Central memory CD4-positive, alpha-beta T cell (primary cell): ENCODE measurements around the gene HK3.
A peak's percentile ranks its signal among the peaks of the same experiment; 100 is the strongest.

Experiments used
- DNase-seq: peaks from one replicate; pipeline ENCODE4 v3.0.0; 2022

The HK3 gene

DNA sequence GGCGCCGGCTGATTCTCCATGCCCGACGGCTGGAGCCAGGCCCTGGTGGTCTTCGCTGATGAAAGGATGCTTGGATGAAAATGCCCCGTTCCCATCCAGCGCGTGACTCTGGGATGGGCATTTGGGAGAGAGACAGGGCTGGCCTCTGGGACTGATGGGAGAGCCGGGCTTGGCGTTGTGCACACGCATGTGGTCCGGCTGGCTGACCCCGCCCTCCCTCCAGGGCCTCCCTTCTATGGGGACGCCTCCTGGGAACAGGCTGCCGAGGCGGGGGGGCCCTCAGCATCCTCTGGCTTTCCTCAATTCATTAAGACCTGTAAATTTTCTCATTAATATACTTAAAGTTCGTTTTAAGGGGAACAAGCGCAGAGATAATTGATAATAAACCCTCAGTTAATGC is 52.0 kb downstream of the HK3 start:
- DNase-seq, result no peak

DNA sequence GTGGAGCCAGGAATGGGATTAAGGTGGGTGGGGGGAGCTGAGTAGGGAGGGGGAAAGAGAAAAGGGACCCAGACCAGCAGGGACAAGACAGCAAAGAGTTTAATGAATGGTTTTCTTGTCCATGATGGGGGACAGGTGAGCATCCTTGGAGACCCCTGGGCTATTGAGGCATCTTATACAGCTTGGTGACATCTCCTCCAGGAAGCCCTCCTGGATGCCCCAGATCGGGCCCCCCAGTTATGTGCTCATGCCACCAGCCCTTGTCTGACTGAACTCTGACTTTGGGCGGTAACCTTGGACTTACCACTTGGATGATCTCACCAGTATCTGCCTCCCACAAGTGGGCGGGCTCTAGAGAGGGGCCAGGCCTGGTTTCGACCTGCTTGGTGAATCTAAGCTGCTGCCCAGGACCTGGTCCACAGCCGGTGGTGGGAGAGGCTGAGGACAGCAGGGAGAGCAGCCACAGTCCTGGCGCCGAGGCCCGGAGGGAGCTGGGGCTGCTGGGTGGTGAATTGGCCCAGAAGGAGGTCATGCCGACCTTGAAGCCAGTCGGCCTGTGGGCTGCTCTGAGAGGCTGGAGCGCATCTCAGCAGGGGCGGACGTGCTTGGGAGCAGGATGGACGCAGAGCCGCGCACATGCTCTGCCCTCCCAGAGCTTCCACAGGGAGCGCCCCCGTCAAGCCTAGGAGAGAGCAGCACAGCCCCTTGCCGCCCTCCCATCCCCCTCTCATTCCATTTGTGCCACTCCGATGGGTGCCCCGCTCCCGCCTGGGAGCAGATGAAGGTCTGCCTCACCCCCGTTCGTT is 52.6 kb downstream of the HK3 start:
- no peak for DNase-seq

- DNase-seq, result no peak
Observed at GRCh38 chr5:176845392-176845713, 53.8 kb downstream of the HK3 start.

DNA sequence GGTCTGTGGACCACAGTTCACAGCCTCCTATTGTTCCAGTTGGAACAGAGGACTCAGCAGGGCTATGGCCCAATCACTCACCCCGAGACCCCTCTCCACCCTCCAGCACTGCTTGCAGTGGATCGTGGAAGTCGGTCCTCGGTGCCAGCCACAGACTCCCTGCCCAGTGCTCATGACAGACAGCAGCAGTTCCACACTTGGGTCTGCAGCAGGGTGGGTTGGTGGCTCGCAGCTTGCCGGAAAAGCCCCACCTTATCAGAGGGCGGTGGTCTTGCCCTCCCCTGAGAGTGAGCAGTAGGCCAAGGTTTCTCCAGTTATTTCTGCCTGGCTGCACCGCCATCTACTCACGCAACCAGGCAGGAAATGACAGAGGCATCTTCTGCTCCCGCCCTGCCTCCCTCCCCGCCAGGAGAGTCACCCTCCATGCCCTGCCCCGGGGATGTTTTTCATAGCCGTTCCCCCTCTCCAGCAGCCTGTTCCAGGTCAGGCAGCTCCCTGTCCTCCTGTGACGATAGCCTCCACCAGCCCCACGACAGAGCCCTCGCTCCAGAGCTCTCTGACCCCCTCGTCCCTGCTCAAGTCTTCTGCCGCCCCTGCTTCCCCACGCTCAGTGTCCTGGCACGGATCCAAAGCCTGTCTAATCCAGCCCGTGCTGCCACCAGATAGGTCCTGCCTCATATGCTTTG is 54.3 kb downstream of the HK3 start:
- no peak for DNase-seq

DNA sequence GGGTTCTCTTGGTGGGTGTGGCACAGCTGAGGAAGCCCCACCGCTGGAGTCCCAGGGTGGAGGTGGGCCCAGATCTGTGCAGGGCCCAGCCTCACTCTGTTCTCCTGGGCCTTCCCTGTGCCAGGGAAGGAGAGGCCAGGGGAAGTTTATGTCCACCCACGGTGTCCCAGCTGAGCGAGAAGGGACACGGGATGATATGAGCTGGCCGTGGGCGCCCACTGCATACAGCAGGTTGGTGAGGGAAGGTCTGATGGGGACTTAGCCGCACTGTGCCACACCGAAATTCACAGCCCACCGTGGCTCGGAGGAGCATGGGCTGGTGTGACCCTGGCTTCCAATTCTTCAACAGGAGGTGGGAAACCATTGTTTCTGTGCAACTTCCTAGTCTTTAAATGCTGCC is 54.9 kb downstream of the HK3 start:
- no peak for DNase-seq

- DNase-seq, result no peak
Observed at GRCh38 chr5:176843673-176844072, 55.5 kb downstream of the HK3 start.

DNA sequence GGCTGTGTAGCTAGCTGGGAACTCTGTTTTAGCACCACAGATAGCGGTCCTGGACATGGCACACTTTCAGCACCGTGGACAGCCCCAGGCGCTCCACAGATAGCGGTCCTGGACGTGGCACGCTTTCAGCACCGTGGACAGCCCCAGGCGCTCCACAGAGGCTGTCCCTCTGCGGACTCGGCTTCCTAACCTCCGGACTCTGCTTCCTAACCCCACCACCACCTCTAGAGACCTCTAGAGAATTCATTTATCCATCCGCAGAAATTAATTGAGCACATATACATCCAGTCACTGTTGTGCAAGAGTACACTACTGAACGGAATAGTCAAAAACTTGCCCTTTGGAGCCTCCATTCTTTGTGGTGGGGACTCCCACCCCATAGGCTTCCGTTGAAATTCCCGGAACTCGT is 61.4 kb downstream of the HK3 start:
- peak; percentile 54 for DNase-seq

DNA sequence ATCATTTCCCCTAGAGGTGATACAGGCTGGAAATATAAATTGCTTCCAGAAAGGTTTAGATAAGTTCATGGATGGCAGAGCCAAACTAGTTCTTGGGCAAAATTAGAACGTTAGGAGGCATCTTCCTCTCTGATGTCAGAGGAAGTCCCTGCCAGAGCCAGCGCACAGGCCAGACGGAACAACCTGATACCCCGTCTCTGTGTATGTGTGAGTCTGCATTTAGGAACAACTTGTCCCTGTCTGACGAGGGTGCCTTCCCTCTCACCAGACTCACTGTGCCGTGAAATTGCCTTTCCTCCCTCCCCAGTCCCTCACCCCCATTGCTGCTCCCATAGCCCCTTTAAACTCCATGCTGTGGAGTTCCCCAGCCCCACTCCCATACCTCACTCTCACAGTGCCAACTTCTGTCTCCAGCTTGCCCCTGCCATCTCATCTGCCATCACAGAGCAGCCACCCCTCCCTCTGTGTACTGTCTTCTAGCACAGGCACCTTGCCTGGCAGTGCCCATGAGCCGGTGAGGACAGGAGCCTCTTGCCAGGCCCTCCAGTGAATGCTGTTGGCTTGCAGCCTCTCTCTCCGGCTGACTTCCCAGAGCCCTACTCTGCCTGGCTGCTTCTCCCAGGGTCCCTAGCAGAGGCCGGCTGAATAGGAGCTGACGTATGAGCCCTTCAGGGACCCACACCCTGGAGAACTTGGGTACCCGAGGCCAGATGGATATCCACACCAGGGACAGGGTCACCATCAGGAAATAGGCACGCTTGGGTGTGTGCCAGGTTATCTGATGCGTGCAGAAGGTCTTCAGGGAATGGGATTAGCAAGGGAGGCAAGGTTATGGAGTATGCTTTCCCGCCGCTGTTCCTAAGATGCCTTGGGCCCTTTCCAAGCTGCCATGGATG is 62.1 kb downstream of the HK3 start:
- no peak for DNase-seq

DNA sequence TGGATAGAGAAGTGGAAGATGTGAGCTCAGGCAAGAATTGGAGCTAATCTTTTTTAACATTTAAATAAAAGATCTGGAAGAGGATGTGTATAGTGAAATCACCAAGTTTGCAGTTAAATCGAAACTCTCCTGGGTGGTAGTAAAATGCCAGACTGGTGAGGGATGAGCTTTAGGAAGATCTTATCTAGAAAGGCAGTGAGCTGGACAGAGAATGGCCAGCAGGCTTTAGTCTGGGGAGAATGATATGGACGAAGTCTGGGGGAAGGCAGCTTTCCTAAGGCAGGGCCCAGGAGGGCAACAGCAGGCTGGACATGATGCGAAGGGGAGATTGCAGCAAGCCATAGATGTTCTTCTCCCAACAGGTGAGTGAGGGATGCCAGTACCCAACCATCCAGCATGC is 63.2 kb downstream of the HK3 start:
- DNase-seq, result no peak

DNA sequence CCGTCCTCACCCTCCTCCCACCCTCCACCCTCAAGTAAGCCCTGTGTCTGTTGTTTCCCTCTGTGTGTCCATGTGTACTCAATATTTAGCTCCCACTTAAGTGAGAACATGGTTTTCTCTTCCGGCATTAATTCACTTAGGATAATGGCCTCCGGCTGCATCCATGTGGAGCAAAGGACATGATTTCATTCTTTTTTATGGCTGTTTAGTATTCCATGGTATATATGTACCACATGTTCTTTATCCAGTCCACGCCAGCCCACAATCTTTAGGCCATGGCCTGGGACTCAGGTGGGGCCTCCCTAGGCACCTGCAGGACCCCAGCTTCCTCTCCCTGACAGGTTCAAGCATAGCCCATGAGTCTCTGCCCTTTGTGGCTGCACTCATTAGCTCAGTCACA is 65.9 kb downstream of the HK3 start:
- DNase-seq, result no peak

DNA sequence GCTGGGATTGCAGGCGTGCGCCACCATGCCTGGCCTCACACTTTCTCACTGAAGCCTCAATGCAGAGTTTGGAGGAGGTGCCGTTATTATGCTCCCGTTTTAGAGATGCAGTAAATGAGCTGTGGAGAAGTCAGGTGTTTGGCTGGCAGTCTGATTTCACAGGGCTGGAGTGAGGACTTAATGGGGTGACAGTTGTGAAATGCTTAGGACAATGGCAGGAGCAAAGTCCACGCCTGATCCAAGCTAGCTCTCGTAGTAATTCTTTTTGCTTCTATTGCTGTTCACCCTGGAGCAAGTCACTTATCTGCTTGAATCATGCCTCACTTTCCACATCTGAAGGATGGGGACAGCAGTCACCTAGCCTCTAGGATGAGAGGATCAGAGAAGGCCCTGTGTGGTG is 67.0 kb downstream of the HK3 start:
- DNase-seq, result no peak

DNA sequence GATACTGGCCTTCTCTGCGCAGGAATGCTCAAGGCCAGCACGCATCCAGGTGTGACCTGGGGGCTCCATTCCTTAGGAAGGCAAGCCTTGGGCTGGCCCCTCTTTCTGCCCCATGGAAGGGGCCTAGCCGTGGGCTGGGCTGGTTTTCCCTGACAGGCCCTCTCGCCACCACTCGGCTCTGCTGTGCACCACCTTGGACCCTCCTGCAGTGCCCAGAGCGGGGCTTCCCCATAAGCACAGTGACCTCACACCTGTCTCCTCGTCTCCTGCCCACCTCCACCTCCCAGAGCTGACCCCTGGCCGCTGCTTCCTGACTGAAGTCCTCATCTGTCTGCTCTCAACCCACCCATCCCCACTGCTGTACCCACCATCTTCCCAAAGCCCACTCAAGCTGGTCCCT is 67.7 kb downstream of the HK3 start:
- DNase-seq, result no peak

DNA sequence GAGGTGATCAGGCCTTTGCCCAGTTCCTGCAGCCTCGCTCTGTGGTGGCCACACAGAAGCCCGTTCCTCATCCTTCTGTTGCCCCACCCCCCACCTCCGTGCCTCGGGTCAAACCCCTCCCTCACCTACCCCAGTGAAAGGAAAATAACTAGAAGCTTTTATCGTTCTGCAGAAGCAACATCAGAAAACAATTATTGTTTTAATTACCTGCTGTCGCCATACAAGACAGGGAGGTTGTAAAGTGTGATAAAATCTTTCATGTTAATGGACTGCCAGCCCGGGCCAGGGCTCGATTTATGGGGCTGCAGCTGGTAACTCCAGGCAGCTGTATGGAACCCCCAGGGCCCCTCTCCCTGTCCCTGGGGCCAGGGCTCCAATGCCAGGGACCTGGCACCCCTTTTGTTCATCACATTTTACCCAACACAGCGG is 68.1 kb downstream of the HK3 start:
- no peak for DNase-seq
